Epidermal melanocyte (primary cell): ENCODE data around the gene ATP2B1.
A peak's percentile ranks its signal among the peaks of the same experiment; 100 is the strongest.
"Not testable (repeated sequence)": the region's sequence is repeated elsewhere in the genome, so short reads cannot be mapped to it uniquely, and the experiment has no call there.

ENCODE experiments used
- DNase-seq: peaks from one replicate; pipeline ENCODE4 v3.0.0; 2011; ENCODE audit warnings: low spot score; ENCODE audit not compliant: insufficient read length

Gene ATP2B1

DNA sequence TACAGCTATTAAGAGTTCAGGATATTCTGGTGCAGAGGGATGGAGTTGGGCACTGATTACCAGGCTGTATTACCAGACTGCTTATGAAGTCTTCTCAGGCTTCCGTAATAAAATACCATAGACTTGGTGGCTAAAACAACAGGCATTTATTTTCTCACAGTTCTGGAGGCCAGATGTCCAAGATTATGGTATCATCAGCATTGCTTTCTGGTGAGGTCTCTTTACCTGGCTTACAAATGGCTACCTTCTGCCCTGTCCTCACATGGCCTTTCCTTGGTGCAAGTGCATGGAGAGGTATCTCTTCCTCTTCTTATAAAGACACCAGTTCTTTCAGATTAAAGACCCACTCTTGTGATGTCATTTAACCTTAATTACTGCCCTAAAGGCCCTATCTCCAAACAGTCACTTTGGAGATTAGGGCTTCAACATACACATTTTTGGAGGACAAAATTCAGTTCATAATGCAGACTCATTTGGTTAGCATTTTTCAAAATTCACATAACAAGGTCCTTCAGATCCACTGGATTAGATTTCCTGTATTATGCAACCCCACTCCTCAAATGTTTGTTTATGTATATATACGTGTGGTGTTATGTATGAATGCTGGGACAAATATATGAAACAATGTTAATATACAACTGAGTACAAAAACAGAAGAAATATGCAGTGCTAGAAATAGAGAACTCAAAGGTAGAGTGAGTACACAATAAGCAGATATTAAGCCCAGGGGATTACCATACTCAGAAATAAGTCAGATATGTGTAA lies 9.3 kb upstream of the ATP2B1 start:
- no peak for DNase-seq

DNA sequence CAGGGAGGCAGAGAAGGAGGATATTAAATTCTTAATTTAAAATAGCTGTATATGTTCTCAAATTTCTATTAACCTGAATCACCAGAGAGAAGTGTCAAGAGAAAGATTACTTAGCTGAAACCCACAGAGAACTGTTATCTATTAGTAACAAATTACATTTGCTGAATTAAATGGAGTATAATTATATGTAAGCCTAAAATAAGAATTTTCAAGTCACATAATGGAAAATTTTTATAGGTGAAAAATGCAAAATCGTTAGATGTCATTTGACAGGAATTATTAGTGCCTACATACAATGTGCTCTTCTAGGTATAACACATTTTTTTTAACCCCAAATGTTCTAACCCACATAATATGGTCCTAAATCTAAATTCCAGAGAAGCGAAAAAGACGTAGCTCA lies 4.1 kb upstream of the ATP2B1 start:
- DNase-seq = no peak

GRCh38 chr12:89710873-89711750 lies 2.5 kb upstream of the ATP2B1 start:
- no peak for DNase-seq

DNA sequence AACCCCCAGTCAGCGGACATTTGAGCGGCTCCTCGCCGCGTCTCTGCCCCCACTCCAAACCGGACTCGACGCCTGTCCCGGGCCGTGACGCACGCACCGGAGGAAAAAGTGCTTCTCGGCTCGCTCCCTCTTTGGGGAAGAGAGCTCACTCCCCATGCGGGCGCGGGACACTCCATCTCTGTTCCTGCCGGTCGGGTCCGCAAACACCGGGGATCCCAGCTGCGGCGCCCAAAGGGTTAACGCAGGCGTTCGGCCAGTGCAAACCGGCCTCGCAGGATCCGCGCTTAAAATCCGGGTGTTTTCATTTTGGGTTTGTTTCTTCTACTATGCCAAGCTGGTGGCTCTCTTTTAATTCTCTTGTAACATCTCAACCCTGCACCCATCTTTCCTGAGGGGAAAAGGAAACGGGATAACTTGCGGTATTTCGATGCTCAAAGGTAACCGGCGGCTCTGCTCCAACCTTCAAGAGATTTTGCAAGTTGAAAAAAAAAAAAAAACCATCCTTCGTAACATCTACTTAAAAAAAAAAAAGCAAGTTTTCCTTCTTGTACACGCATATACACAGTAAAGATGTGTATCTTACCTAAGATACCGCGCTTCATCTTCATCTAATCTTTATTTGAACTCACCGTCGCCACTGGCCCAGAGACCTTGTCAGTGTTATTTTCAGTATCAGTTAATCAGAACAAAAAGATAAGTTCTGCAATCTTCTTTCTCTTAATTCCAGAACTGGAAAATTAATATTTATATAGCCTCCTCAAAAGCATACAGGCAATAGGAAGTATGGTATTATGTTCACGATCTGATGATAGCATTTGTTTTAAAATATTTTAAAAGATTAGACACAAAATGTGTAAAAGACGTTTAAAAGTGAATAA lies 1.6 kb upstream of the ATP2B1 start:
- DNase-seq = no peak

GRCh38 chr12:89709157-89709994 lies 738 bp upstream of the ATP2B1 start:
- peak; percentile 94 for DNase-seq

- no peak for DNase-seq
Observed at GRCh38 chr12:89707703-89708564, 704 bp downstream of the ATP2B1 start.

DNA sequence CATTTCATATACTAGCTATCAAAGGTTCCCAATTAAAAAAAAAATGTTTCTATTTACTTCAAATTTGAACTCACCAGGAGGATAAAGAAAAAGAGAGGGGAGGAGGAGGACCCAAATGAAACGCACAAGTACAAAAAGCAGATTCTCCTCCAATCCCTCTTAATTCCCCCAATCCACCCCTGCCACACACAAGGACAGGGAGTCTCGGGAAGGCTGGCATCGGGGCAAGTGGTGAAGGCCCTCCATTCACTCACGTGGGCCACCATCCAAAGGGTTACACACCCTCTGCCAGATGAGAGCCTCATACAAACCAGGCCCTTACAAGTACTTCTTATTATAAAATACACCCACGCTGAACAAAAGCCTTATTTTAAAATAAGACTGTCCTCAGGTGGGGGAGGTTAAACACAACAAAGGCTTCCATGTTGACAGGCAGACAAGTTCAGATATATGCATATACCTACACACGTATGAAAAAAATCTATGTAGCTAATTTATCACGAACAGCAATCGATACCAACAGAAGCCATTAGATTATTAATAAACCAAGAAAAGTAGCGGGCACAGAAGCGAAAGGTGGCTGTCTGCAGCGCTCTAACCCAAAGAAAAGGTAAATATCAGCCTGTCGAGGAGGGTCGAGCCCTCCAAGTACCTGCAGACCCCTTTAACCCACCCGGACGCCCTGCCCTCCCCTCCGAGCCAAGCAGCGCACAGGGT lies 1.5 kb downstream of the ATP2B1 start:
- DNase-seq = no peak

DNA sequence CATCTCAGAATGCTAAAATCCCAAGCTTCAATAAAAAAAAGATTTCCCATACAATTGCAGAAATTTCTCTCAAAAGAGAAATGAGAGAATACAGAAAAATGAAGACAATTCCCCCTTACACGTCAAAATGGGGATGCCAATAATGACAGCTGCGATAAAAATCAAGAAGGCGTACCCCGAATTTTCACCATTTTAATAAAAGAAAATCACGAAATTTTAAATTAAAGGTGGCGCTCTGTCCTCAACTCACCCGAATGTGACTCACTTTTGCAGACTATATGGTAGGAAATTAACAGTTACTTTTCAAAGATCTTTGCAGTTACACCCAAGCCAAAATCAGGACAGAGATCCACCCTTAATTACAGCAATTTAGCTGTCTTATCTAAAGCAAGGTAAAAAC lies 2.1 kb downstream of the ATP2B1 start:
- DNase-seq = no peak

DNA sequence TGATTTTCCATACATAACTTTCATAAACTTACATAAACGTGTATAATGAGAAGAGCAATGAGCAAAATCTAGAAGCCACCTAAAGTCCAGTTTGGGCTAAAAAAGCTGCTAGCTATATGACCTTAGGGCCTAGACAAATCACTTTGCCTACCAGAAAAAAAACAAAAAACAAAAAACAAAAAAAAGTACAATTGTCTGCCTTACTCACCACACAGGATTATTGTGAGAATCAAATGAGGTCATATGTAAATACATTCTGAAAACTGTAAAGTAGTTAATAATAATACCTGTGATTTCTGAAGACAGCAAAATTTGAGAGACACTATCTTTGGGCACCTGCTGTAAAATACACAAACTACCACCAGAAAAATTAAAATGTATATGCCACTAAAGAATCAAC lies 4.2 kb downstream of the ATP2B1 start:
- no peak for DNase-seq

DNA sequence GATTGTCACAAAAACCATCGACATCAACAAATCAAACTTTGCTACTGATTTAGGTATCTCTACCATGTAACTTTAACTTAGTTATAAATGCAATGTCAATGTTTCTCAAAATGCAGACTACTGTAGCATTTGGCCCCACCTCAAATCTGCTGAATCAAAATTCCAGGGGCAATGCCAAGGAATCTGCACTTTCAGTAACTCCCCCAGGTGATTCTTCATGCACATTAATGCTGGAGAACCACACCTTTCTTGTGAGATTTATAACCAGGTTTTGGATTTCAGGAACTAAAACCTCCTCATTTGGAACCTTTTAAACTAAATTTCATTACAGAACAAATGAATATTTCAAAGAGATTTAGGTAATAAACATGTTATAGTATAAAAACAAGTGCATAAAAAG lies 4.9 kb downstream of the ATP2B1 start:
- DNase-seq = no peak

- no peak for DNase-seq
Observed at GRCh38 chr12:89702503-89702902, 6.1 kb downstream of the ATP2B1 start.

DNA sequence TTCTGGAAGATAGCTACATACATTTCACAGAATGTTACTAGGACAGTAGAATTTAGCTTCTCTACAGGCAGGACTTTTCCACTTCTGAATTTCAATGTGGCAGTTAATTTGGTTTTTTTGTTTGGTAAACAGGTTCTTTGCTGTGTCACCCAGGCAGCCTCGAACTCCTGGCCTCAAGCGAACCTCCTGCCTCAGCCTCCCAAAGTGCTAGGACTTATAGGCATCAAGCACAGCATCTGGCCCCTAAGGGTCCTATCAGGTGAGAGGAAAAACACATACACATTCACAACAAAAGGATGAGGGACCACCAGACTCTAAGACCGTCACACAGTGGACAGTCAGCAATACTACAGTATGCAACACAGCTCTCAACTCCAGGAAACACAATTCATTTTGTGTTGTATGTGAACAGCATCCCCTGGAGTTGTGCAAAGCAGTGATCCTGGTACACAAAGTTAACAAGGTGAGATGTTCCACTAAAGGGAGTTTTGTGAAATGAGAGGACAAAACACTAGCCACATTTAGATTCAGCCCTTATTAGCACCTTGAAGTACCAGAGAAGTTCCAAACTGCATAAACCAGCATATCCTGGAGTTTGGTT lies 6.9 kb downstream of the ATP2B1 start:
- no peak for DNase-seq

GRCh38 chr12:89700191-89700810 lies 8.3 kb downstream of the ATP2B1 start:
- no peak for DNase-seq

GRCh38 chr12:89698607-89699006 lies 10.0 kb downstream of the ATP2B1 start:
- DNase-seq = no peak

- not testable (repeated sequence) for DNase-seq
Observed at GRCh38 chr12:89697728-89698127, 10.9 kb downstream of the ATP2B1 start.

- no peak for DNase-seq
Observed at GRCh38 chr12:89697296-89697695, 11.3 kb downstream of the ATP2B1 start.

DNA sequence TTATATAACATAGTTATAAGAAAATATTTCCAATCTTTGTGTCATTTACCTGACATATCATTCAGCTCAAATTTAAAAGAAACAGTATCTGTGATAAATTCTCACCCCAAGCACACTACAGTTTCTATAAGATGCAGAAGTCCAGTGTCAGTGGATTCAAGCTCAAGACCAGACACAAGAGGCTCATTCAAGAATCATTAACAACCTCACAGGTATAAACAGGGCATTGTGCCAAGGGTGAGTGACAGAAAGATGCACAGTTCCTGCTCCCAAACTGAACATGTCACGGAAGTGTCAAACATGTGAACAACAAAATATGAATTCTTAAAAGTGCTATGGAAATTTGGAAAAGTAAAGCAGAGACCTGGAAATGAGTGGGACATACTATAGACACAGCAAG lies 12.8 kb downstream of the ATP2B1 start:
- DNase-seq = no peak

DNA sequence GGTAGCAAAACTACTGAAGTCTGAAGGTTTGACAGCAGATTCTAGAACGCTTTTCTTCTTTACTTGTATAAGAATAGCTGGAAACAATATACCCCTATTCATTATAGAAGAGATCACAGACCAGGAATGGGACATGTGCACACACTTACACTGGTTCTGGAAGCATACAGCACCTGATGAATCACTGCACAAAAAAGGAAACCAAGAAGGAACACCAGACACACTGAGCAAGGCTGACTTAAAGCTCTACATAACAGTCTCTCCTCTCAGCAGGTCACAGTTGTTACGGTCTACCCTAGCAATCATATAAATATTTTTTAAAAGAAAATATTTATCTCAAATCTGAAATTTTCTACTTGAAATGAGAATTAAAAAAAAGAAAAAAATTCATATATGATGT lies 13.5 kb downstream of the ATP2B1 start:
- no peak for DNase-seq
